Mucosa of descending colon (tissue), 3 donors: ENCODE results near the gene IFITM1. TPM values are rescaled to one million over a fixed set of nuclear protein-coding genes. Genes with fewer than 3 reads are reported as not detected.

Experiments used
- ATAC-seq: fragments of 200-7000 bp; cut with Tn5 transposase; one replicate; pipeline ENCODE4 v1.9.1; 2020; ENCODE audit warnings: mild to moderate bottlenecking, moderate library complexity
- DNase-seq, 3 donors: peaks; one replicate each; pipeline ENCODE4 v3.0.0-alpha.2; 2020
- H3K36me3 ChIP-seq: fragments of 200-600 bp; one replicate; pipeline ENCODE4 v1.8.0; 2021; ENCODE audit warnings: low read depth, mild to moderate bottlenecking
- H3K4me1 ChIP-seq: fragments of 200-600 bp; one replicate; pipeline ENCODE4 v1.8.0; 2021; ENCODE audit warnings: low read depth, mild to moderate bottlenecking
- H3K4me3 ChIP-seq: fragments of 200-600 bp; one replicate; pipeline ENCODE4 v1.8.0; 2021; ENCODE audit warnings: mild to moderate bottlenecking
- H3K9me3 ChIP-seq: fragments of 200-600 bp; one replicate; pipeline ENCODE4 v1.8.0; 2021; ENCODE audit warnings: mild to moderate bottlenecking
- intact Hi-C, 2 donors: fragments of 100-400 bp; cut with DNase I in 1 of 2; cut with micrococcal nuclease in 1 of 2; formaldehyde crosslinking; loops; one replicate each; pipeline versions ENCODE4 v1.11.0 to v1.11.1; 2022; cut with DNase I, micrococcal nuclease
- total RNA-seq, 3 donors: library from RNA; stranded (reverse); fragmentation: NEBNext Ultra II Directional in 2 of 3; extraction: Animal tissue kit (Norgen Biotek cat#: 25700) in 2 of 3; gene quantifications; one replicate each; pipeline versions ENCODE4 v1.2.1 to v1.2.4, GENCODE V29; 2021 to 2023
- TF ChIP-seq, protein P1 (sequence below): fragments of 200-600 bp; IDR thresholded peaks from one replicate; pipeline ENCODE4 v1.8.0; 2022; ENCODE audit warnings: antibody characterized with exemption, mild to moderate bottlenecking
- donor health status: DM: no; HTN: no; CAD: no; lungs with moderate emphysema.
- donor health status: DM: no; HTN: no; CAD: no.
- donor health status: DM: no; HTN: yes; CAD: no.

IFITM1 gene
- total RNA-seq, 3 donors from 2014 or later = 80.2 to 182 (median 87.3) TPM

DNA sequence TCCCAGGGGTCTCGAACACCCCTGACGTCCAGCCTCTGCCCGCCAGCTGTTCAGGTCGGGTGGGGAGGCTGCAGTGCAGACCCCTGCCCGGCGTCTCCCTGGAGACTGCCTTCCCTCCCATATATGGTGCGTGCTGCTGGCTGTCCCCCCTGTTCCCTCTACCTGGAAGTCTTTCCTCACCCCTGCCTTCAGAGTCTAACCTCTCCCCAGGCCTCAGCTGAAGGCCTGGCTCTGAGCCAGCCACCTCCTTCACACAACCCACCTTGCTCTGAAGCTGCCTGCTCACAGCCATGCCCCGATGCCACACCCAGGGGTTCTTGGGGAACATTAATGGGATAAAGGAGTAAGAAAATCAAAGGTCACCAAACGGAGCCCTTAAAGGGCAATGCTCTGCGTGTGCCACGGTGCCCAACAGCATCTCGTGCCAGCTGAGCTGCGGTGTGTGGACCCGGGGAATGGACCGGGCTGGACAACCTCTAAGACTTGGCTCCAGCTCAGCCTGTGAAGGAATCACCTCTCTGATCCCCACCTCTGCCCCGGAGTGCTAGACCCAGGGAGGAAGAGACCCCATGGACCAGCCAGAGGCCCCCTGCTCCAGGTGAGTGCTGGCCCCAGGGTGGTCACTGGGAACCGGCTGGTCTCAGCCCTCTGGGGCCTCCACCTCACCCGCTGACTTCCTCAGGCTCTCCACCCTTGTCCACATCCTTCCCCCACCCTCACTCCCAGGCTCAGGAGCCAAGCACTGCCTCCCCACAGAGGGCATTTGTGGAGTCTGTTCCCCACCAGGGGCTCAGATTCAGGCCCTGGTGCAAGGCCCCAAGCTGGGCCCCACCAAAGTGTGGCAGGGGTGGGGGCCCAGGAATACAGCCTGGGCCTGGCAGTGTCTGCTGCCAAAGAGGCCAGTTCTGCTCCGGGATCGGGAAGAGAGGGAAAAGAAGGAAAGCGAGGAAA lies 35.6 kb upstream of the IFITM1 start, which contains the start of gene NLRP6:
TSS of gene NLRP6 (plus strand) at position 407 of the 951 bp plus-strand sequence. CDS start at position 570, 163 bp downstream.
- Histone ChIP-seq H3K9me3 (no peaks in the 10 kb centered on the region), H3K4me1 (peaks cover 29% of the 10 kb centered on the region), H3K36me3 (no peaks in the 10 kb centered on the region), H3K4me3 (no peak within 1 kb of the TSS)
- TF ChIP-seq, protein P1, sequence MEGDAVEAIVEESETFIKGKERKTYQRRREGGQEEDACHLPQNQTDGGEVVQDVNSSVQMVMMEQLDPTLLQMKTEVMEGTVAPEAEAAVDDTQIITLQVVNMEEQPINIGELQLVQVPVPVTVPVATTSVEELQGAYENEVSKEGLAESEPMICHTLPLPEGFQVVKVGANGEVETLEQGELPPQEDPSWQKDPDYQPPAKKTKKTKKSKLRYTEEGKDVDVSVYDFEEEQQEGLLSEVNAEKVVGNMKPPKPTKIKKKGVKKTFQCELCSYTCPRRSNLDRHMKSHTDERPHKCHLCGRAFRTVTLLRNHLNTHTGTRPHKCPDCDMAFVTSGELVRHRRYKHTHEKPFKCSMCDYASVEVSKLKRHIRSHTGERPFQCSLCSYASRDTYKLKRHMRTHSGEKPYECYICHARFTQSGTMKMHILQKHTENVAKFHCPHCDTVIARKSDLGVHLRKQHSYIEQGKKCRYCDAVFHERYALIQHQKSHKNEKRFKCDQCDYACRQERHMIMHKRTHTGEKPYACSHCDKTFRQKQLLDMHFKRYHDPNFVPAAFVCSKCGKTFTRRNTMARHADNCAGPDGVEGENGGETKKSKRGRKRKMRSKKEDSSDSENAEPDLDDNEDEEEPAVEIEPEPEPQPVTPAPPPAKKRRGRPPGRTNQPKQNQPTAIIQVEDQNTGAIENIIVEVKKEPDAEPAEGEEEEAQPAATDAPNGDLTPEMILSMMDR = no peak
- ATAC-seq (no peak), DNase-seq (peak in 1 of 3 donors; percentile 31)
- intact Hi-C loops = no loop called here

DNA sequence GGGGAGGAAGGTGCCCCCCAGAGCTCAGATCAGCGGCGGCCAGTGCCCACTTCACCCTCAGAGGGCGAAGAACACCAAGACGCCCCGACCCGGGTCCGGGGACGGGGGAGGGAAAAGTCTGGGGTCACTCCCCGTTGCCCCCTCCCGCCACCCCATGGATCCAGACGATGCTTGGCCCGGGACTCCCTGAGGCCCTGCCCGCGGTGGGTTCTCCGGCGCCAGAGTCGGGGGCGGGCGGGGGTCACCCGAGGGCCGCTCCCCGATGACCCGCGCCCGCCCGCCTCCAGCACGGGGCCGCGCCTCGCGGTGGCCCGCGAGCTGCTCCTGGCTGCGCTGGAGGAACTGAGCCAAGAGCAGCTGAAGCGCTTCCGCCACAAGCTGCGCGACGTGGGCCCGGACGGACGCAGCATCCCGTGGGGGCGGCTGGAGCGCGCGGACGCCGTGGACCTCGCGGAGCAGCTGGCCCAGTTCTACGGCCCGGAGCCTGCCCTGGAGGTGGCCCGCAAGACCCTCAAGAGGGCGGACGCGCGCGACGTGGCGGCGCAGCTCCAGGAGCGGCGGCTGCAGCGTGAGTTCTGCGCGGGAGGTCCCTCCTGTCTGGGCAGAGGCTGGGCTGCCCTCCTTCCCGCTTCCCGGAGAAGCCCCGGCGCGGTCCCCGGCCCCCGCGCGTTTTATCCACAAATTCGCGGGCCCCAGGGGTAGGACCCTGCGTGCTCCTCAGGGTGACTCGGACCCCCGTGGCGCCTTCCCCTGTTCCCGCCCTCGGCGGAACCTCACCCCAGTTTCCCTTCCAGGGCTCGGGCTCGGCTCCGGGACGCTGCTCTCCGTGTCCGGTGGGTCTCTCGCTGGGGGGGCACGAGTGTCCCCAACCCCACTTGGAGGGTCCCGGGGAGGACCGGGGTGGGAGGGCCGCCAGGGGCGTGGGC lies 34.5 kb upstream of the IFITM1 start:
- no peak overlapping the region for H3K4me3 ChIP-seq
- no peaks in the 10 kb centered on the region for H3K9me3 ChIP-seq
- intact Hi-C loops = no loop called here
- DNase-seq = peak in 2 of 3 donors; percentile 55 to 71
- no peaks in the 10 kb centered on the region for H3K36me3 ChIP-seq
- TF ChIP-seq, protein P1 = no peak
- peaks cover 29% of the 10 kb centered on the region for H3K4me1 ChIP-seq
- ATAC-seq = peak; percentile 47

DNA sequence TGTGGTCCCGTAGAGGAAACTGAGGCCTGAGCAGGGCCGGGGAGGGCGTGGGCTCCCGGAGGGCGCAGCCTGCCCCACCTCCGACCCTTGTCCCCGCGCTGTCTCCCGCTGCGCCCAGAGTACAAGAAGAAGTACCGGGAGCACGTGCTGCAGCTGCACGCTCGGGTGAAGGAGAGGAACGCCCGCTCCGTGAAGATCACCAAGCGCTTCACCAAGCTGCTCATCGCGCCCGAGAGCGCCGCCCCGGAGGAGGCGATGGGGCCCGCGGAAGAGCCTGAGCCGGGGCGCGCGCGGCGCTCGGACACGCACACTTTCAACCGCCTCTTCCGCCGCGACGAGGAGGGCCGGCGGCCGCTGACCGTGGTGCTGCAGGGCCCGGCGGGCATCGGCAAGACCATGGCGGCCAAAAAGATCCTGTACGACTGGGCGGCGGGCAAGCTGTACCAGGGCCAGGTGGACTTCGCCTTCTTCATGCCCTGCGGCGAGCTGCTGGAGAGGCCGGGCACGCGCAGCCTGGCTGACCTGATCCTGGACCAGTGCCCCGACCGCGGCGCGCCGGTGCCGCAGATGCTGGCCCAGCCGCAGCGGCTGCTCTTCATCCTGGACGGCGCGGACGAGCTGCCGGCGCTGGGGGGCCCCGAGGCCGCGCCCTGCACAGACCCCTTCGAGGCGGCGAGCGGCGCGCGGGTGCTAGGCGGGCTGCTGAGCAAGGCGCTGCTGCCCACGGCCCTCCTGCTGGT lies 33.7 kb upstream of the IFITM1 start:
- ATAC-seq = peak; percentile 78

DNA sequence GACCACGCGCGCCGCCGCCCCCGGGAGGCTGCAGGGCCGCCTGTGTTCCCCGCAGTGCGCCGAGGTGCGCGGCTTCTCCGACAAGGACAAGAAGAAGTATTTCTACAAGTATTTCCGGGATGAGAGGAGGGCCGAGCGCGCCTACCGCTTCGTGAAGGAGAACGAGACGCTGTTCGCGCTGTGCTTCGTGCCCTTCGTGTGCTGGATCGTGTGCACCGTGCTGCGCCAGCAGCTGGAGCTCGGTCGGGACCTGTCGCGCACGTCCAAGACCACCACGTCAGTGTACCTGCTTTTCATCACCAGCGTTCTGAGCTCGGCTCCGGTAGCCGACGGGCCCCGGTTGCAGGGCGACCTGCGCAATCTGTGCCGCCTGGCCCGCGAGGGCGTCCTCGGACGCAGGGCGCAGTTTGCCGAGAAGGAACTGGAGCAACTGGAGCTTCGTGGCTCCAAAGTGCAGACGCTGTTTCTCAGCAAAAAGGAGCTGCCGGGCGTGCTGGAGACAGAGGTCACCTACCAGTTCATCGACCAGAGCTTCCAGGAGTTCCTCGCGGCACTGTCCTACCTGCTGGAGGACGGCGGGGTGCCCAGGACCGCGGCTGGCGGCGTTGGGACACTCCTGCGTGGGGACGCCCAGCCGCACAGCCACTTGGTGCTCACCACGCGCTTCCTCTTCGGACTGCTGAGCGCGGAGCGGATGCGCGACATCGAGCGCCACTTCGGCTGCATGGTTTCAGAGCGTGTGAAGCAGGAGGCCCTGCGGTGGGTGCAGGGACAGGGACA lies 32.9 kb upstream of the IFITM1 start:
- ATAC-seq (peak; percentile 43), DNase-seq (peak; percentile 56 to 74 (median 57))
- Histone ChIP-seq H3K36me3 (no peaks in the 10 kb centered on the region), H3K4me3 (no peak overlapping the region), H3K9me3 (no peaks in the 10 kb centered on the region), H3K4me1 (peaks cover 29% of the 10 kb centered on the region)
- intact Hi-C loops = no loop called here
- TF ChIP-seq, protein P1 = no peak

More for the DNA sequence above, 33.7 kb upstream of the IFITM1 start:
- Histone ChIP-seq H3K4me3 (no peak overlapping the region), H3K36me3 (no peaks in the 10 kb centered on the region), H3K9me3 (no peaks in the 10 kb centered on the region), H3K4me1 (peaks cover 29% of the 10 kb centered on the region)
- DNase-seq = peak; percentile 60 to 85 (median 74)
- intact Hi-C loops = no loop called here
- TF ChIP-seq, protein P1 = no peak
